KMS-11 (cell line): ENCODE measurements around the gene STK24.

Experiments used
- H2AFZ ChIP-seq: fragments of 200-600 bp; sonication (generic); 2 replicates; pipeline ENCODE4 v1.6.1; 2016; ENCODE audit warnings: antibody characterized with exemption, mixed run types, low read depth
- H3K27ac ChIP-seq: fragments of 200-600 bp; sonication (generic); 2 replicates; pipeline ENCODE4 v1.6.1; 2016; ENCODE audit warnings: mild to moderate bottlenecking, mixed run types
- H3K27me3 ChIP-seq: fragments of 200-600 bp; sonication (generic); 2 replicates; pipeline ENCODE4 v1.6.1; 2017; ENCODE audit warnings: mild to moderate bottlenecking, low read depth, mixed run types, moderate library complexity; ENCODE audit not compliant: insufficient read depth
- H3K36me3 ChIP-seq: fragments of 200-600 bp; sonication (generic); 2 replicates; pipeline ENCODE4 v1.6.1; 2017; ENCODE audit warnings: mild to moderate bottlenecking, mixed run types; ENCODE audit not compliant: insufficient read depth
- H3K4me1 ChIP-seq: fragments of 200-600 bp; sonication (generic); 2 replicates; pipeline ENCODE4 v1.6.1; 2016; ENCODE audit warnings: mild to moderate bottlenecking, low read depth, mixed run types; ENCODE audit not compliant: poor library complexity, severe bottlenecking
- H3K4me2 ChIP-seq: fragments of 200-600 bp; sonication (generic); 2 replicates; pipeline ENCODE4 v1.7.0; 2016; ENCODE audit warnings: mild to moderate bottlenecking, mixed run types
- H3K4me3 ChIP-seq: fragments of 200-600 bp; sonication (generic); IDR thresholded peaks from 2 replicates; pipeline ENCODE4 v1.6.1; 2017; ENCODE audit warnings: low read depth, low read length, mixed read lengths; ENCODE audit not compliant: insufficient read depth
- H3K79me2 ChIP-seq: fragments of 200-600 bp; sonication (generic); 2 replicates; pipeline ENCODE4 v1.6.1; 2016; ENCODE audit warnings: low read depth, mixed run types; ENCODE audit not compliant: insufficient read depth
- H3K9ac ChIP-seq: fragments of 200-600 bp; sonication (generic); 2 replicates; pipeline ENCODE4 v1.6.1; 2016; ENCODE audit warnings: mild to moderate bottlenecking, mixed run types
- H4K20me1 ChIP-seq: fragments of 200-600 bp; sonication (generic); 2 replicates; pipeline ENCODE4 v1.6.1; 2016; ENCODE audit warnings: mild to moderate bottlenecking, mixed run types; ENCODE audit not compliant: insufficient read depth
- CTCF ChIP-seq: fragments of 200-600 bp; sonication (generic); conservative IDR thresholded peaks from 2 replicates; pipeline ENCODE4 v1.6.1; 2017; ENCODE audit warnings: low read depth, mild to moderate bottlenecking, antibody characterized with exemption, low read length, moderate library complexity, mixed read lengths

STK24 gene

GRCh38 chr13:98495627-98496478, 81.1 kb downstream of the STK24 start:
- no peak for TF ChIP-seq CTCF
- Histone ChIP-seq H3K36me3 (no peaks in the 10 kb centered on the region), H3K79me2 (peaks cover 13% of the 10 kb centered on the region; the same call in 1 of the 2 replicates), H4K20me1 (0 out of 2 replicates have a peak, but pooled peaks cover 3% of the 10 kb centered on the region), H3K4me1 (peaks cover 23% of the 10 kb centered on the region), H3K4me3 (no peak overlapping the region), H2AFZ (no peak overlapping the region), H3K27ac (no peak overlapping the region), H3K9ac (no peak overlapping the region), H3K4me2 (no peak overlapping the region), H3K27me3 (no peaks in the 10 kb centered on the region)

GRCh38 chr13:98494769-98495168, 82.1 kb downstream of the STK24 start:
- Histone ChIP-seq H3K36me3 (no peaks in the 10 kb centered on the region), H3K4me1 (peaks cover 34% of the 10 kb centered on the region), H3K9ac (no peak overlapping the region), H3K27me3 (no peaks in the 10 kb centered on the region), H3K27ac (no peak overlapping the region), H2AFZ (no peak overlapping the region), H3K4me3 (no peak overlapping the region), H3K4me2 (no peak overlapping the region), H3K79me2 (peaks cover 18% of the 10 kb centered on the region), H4K20me1 (0 out of 2 replicates have a peak, but pooled peaks cover 6% of the 10 kb centered on the region)
- no peak for TF ChIP-seq CTCF

GRCh38 chr13:98493042-98493712, 83.7 kb downstream of the STK24 start:
- Histone ChIP-seq H3K4me1 (peaks cover 50% of the 10 kb centered on the region), H3K27ac (no peak overlapping the region), H2AFZ (no peak overlapping the region), H3K4me2 (no peak overlapping the region), H4K20me1 (0 out of 2 replicates have a peak, but pooled peaks cover 10% of the 10 kb centered on the region), H3K4me3 (no peak overlapping the region), H3K79me2 (peaks cover 19% of the 10 kb centered on the region), H3K36me3 (no peaks in the 10 kb centered on the region), H3K27me3 (no peaks in the 10 kb centered on the region), H3K9ac (no peak overlapping the region)
- no peak for TF ChIP-seq CTCF

- Histone ChIP-seq H3K27me3 (no peaks in the 10 kb centered on the region), H3K9ac (no peak overlapping the region), H3K4me2 (no peak overlapping the region), H3K4me3 (no peak overlapping the region), H3K27ac (no peak overlapping the region), H3K36me3 (no peaks in the 10 kb centered on the region), H2AFZ (no peak overlapping the region), H4K20me1 (0 out of 2 replicates have a peak, but pooled peaks cover 10% of the 10 kb centered on the region), H3K79me2 (peaks cover 26% of the 10 kb centered on the region), H3K4me1 (peaks cover 57% of the 10 kb centered on the region)
- no peak for TF ChIP-seq CTCF
Measured at GRCh38 chr13:98492335-98493041, 84.4 kb downstream of the STK24 start.
